ENCODE data around the gene FXYD3.
A peak's percentile ranks its signal among the peaks of the same experiment; 100 is the strongest.

Gene FXYD3

GRCh38 chr19:35086455-35086854, 29.2 kb upstream of the FXYD3 start:
- no peak overlapping the region for H2BK15ac ChIP-seq (ENCODE audit: low read depth, poor library complexity, severe bottlenecking)

GRCh38 chr19:35087393-35087792, 28.2 kb upstream of the FXYD3 start:
- no peak overlapping the region for H3K9ac ChIP-seq (ENCODE audit: low read length)
- no peaks in the 10 kb centered on the region for H3K79me1 ChIP-seq (replicated peaks; ENCODE audit: low read length, poor library complexity, severe bottlenecking)
- H3K4me2 ChIP-seq (ENCODE audit: low read length, poor library complexity, severe bottlenecking) = no peak overlapping the region
- H2AK5ac ChIP-seq (ENCODE audit: low read length, severe bottlenecking) = no peak overlapping the region
- DNase-seq = no peak
- no peak overlapping the region for H2AFZ ChIP-seq (ENCODE audit: low read depth, low read length)
- H3K4ac ChIP-seq (ENCODE audit: low read depth in 1 of 2, low read length in 2 of 2) = no peak overlapping the region
- H2BK5ac ChIP-seq (ENCODE audit: low read depth, low read length, poor library complexity, severe bottlenecking) = no peak overlapping the region
- no peak overlapping the region for H3K18ac ChIP-seq (ENCODE audit: low read depth in 1 of 2, low read length in 2 of 2)
- H3K9me3 ChIP-seq (ENCODE audit: control insufficient read depth, low read length) = no peaks in the 10 kb centered on the region
- no peaks in the 10 kb centered on the region for H3K36me3 ChIP-seq (ENCODE audit: control insufficient read depth in 1 of 2, insufficient read depth in 2 of 2, low read depth in 1 of 2, low read length in 2 of 2)
- no peak overlapping the region for H3K23ac ChIP-seq (ENCODE audit: low read length in 2 of 2)
- no peak overlapping the region for H3K4me3 ChIP-seq (ENCODE audit: insufficient read depth in 1 of 2, low read depth in 1 of 2, low read length in 2 of 2)
- no peak overlapping the region for H4K91ac ChIP-seq (ENCODE audit: low read length)
- no peak overlapping the region for H4K8ac ChIP-seq (ENCODE audit: low read length)
- H3K14ac ChIP-seq (ENCODE audit: low read length in 2 of 2) = no peak overlapping the region
- H3K27me3 ChIP-seq (ENCODE audit: control insufficient read depth in 1 of 2, insufficient read depth in 1 of 2, low read length in 2 of 2) = peaks cover 0 to 45% of the 10 kb centered on the region in 2 experiments
- no peak overlapping the region for H2BK120ac ChIP-seq (ENCODE audit: low read depth, low read length)
- no peak overlapping the region for H2BK12ac ChIP-seq (ENCODE audit: low read length in 2 of 2)
- H2BK15ac ChIP-seq (ENCODE audit: low read depth, poor library complexity, severe bottlenecking) = no peak overlapping the region
- peaks cover 11% of the 10 kb centered on the region for H3K4me1 ChIP-seq (ENCODE audit: control insufficient read depth, insufficient read depth, low read depth, low read length)
- no peak overlapping the region for H3K27ac ChIP-seq (ENCODE audit: low read length, poor library complexity, severe bottlenecking)

More at GRCh38 chr19:35086455-35086854, 29.2 kb upstream of the FXYD3 start:
- Histone ChIP-seq H4K91ac (ENCODE audit: low read length) (no peak overlapping the region), H2BK5ac (ENCODE audit: low read depth, low read length, poor library complexity, severe bottlenecking) (no peak overlapping the region), H3K79me1 (replicated peaks; ENCODE audit: low read length, poor library complexity, severe bottlenecking) (no peaks in the 10 kb centered on the region), H3K27me3 (ENCODE audit: control insufficient read depth in 1 of 2, insufficient read depth in 1 of 2, low read length in 2 of 2) (peaks cover 0 to 48% of the 10 kb centered on the region in 2 experiments), H3K27ac (ENCODE audit: low read length, poor library complexity, severe bottlenecking) (no peak overlapping the region), H3K4me2 (ENCODE audit: low read length, poor library complexity, severe bottlenecking) (no peak overlapping the region), H3K14ac (ENCODE audit: low read length in 2 of 2) (no peak overlapping the region), H3K4me1 (ENCODE audit: control insufficient read depth, insufficient read depth, low read depth, low read length) (peaks cover 11% of the 10 kb centered on the region), H3K4me3 (ENCODE audit: insufficient read depth in 1 of 2, low read depth in 1 of 2, low read length in 2 of 2) (no peak overlapping the region), H2AFZ (ENCODE audit: low read depth, low read length) (no peak overlapping the region), H2BK12ac (ENCODE audit: low read length in 2 of 2) (no peak overlapping the region), H3K9ac (ENCODE audit: low read length) (no peak overlapping the region), H3K23ac (ENCODE audit: low read length in 2 of 2) (no peak overlapping the region), H3K18ac (ENCODE audit: low read depth in 1 of 2, low read length in 2 of 2) (no peak overlapping the region), H3K36me3 (ENCODE audit: control insufficient read depth in 1 of 2, insufficient read depth in 2 of 2, low read depth in 1 of 2, low read length in 2 of 2) (no peaks in the 10 kb centered on the region), H3K4ac (ENCODE audit: low read depth in 1 of 2, low read length in 2 of 2) (no peak overlapping the region), H2AK5ac (ENCODE audit: low read length, severe bottlenecking) (no peak overlapping the region), H3K9me3 (ENCODE audit: control insufficient read depth, low read length) (no peaks in the 10 kb centered on the region), H4K8ac (ENCODE audit: low read length) (no peak overlapping the region), H2BK120ac (ENCODE audit: low read depth, low read length) (no peak overlapping the region)
- WGBS = 68% methylated on average over 8 of the region's 8 CpGs
- no peak for DNase-seq

- DNase-seq = peak; percentile 87
- peak overlapping the region in 1 of 2 experiments; percentile 67 for H3K18ac ChIP-seq (ENCODE audit: low read depth in 1 of 2, low read length in 2 of 2)
- no peaks in the 10 kb centered on the region for H3K79me1 ChIP-seq (replicated peaks; ENCODE audit: low read length, poor library complexity, severe bottlenecking)
- peak overlapping the region; percentile 9 for H3K27ac ChIP-seq (ENCODE audit: low read length, poor library complexity, severe bottlenecking)
- no peak overlapping the region for H3K9ac ChIP-seq (ENCODE audit: low read length)
- peak overlapping the region; percentile 51 for H2AK5ac ChIP-seq (ENCODE audit: low read length, severe bottlenecking)
- H4K8ac ChIP-seq (ENCODE audit: low read length) = peak overlapping the region; percentile 5
- no peak overlapping the region for H2BK120ac ChIP-seq (ENCODE audit: low read depth, low read length)
- no peaks in the 10 kb centered on the region for H3K9me3 ChIP-seq (ENCODE audit: control insufficient read depth, low read length)
- H3K4me1 ChIP-seq (ENCODE audit: control insufficient read depth, insufficient read depth, low read depth, low read length) = peaks cover 11% of the 10 kb centered on the region
- no peak overlapping the region for H3K4me3 ChIP-seq (ENCODE audit: insufficient read depth in 1 of 2, low read depth in 1 of 2, low read length in 2 of 2)
- no peaks in the 10 kb centered on the region for H3K36me3 ChIP-seq (ENCODE audit: control insufficient read depth in 1 of 2, insufficient read depth in 2 of 2, low read depth in 1 of 2, low read length in 2 of 2)
- peaks cover 0 to 40% of the 10 kb centered on the region in 2 experiments for H3K27me3 ChIP-seq (ENCODE audit: control insufficient read depth in 1 of 2, insufficient read depth in 1 of 2, low read length in 2 of 2)
- H2BK15ac ChIP-seq (ENCODE audit: low read depth, poor library complexity, severe bottlenecking) = no peak overlapping the region
- no peak overlapping the region for H3K23ac ChIP-seq (ENCODE audit: low read length in 2 of 2)
- WGBS = 58% methylated on average over 7 of the region's 8 CpGs
- peak overlapping the region in 1 of 2 experiments; percentile 44 for H3K14ac ChIP-seq (ENCODE audit: low read length in 2 of 2)
- peak overlapping the region in 1 of 2 experiments; percentile 14 for H2BK12ac ChIP-seq (ENCODE audit: low read length in 2 of 2)
- H2BK5ac ChIP-seq (ENCODE audit: low read depth, low read length, poor library complexity, severe bottlenecking) = no peak overlapping the region
- H3K4me2 ChIP-seq (ENCODE audit: low read length, poor library complexity, severe bottlenecking) = no peak overlapping the region
- peak overlapping the region; percentile 14 for H4K91ac ChIP-seq (ENCODE audit: low read length)
- H2AFZ ChIP-seq (ENCODE audit: low read depth, low read length) = no peak overlapping the region
- H3K4ac ChIP-seq (ENCODE audit: low read depth in 1 of 2, low read length in 2 of 2) = no peak overlapping the region
Measured at GRCh38 chr19:35088131-35088913, 27.3 kb upstream of the FXYD3 start.

- Histone ChIP-seq H3K23ac (ENCODE audit: low read length in 2 of 2) (no peak overlapping the region), H3K27me3 (ENCODE audit: control insufficient read depth in 1 of 2, insufficient read depth in 1 of 2, low read length in 2 of 2) (peaks cover 0 to 31% of the 10 kb centered on the region in 2 experiments), H3K36me3 (ENCODE audit: control insufficient read depth in 1 of 2, insufficient read depth in 2 of 2, low read depth in 1 of 2, low read length in 2 of 2) (no peaks in the 10 kb centered on the region), H2BK5ac (ENCODE audit: low read depth, low read length, poor library complexity, severe bottlenecking) (no peak overlapping the region), H4K91ac (ENCODE audit: low read length) (no peak overlapping the region), H3K4me3 (ENCODE audit: insufficient read depth in 1 of 2, low read depth in 1 of 2, low read length in 2 of 2) (no peak overlapping the region), H3K4ac (ENCODE audit: low read depth in 1 of 2, low read length in 2 of 2) (no peak overlapping the region), H3K18ac (ENCODE audit: low read depth in 1 of 2, low read length in 2 of 2) (no peak overlapping the region), H2AFZ (ENCODE audit: low read depth, low read length) (no peak overlapping the region), H3K4me1 (ENCODE audit: control insufficient read depth, insufficient read depth, low read depth, low read length) (peaks cover 11% of the 10 kb centered on the region), H3K9me3 (ENCODE audit: control insufficient read depth, low read length) (no peaks in the 10 kb centered on the region), H3K9ac (ENCODE audit: low read length) (no peak overlapping the region), H4K8ac (ENCODE audit: low read length) (no peak overlapping the region), H2BK120ac (ENCODE audit: low read depth, low read length) (no peak overlapping the region), H2BK15ac (ENCODE audit: low read depth, poor library complexity, severe bottlenecking) (no peak overlapping the region), H2AK5ac (ENCODE audit: low read length, severe bottlenecking) (no peak overlapping the region), H3K14ac (ENCODE audit: low read length in 2 of 2) (no peak overlapping the region), H3K4me2 (ENCODE audit: low read length, poor library complexity, severe bottlenecking) (no peak overlapping the region), H2BK12ac (ENCODE audit: low read length in 2 of 2) (no peak overlapping the region), H3K79me1 (replicated peaks; ENCODE audit: low read length, poor library complexity, severe bottlenecking) (no peaks in the 10 kb centered on the region), H3K27ac (ENCODE audit: low read length, poor library complexity, severe bottlenecking) (no peak overlapping the region)
- no peak for DNase-seq
- 89% methylated on average over 7 of the region's 8 CpGs for WGBS
Measured at GRCh38 chr19:35089554-35089953, 26.1 kb upstream of the FXYD3 start.

Measured in mesenchymal stem cell (in vitro differentiated cells and primary cell).